ENCODE data around the gene LTO1.

DNA sequence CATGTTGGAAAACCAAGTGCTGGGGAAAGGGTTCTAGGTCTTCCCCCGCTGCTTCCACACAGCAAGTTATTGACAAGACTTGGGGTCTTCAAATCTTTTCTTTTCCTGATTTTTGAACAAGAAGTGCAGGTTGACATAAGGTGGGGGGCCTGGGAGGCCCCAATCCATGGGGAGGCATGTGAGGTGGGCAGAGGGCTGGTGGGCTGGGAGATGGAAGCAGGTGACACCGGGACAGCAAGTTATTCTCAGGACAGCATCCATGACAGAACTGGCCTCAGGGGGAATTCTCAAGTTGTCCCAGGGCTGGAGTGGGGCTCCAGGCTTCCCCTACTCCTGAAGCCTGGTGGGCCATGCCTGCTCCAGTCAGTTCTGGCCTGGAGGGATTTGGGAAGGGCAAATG, 23.2 kb upstream of the LTO1 start:
- no peak for TF ChIP-seq ZNF274 (IDR thresholded peaks at IDR 0.05; ENCODE audit: low read depth, low read length)
- TF ChIP-seq YY1 (IDR thresholded peaks at IDR 0.05; ENCODE audit: insufficient read depth, insufficient read length), result no peak
